ENCODE data around the gene ADAMTSL4.

Gene ADAMTSL4

GRCh38 chr1:150557065-150557600 is 7.9 kb downstream of the ADAMTSL4 start:
- TF ChIP-seq CTCF (conservative IDR thresholded peaks at IDR 0.05), result no peak
- no peak overlapping the region for H3K27ac ChIP-seq

DNA sequence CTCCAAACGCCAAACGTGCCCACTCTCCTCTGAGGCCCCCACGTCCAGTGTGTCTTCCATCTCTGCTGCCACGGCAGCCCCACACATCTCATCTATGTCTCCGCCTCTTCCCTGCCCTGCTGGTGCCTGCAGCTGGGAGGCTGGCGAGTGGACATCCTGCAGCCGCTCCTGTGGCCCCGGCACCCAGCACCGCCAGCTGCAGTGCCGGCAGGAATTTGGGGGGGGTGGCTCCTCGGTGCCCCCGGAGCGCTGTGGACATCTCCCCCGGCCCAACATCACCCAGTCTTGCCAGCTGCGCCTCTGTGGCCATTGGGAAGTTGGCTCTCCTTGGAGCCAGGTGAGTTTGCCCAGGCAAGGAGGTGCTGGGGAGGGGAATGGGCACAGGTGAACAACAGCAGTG is 8.6 kb downstream of the ADAMTSL4 start:
- no peak overlapping the region for H3K27ac ChIP-seq
- TF ChIP-seq CTCF (conservative IDR thresholded peaks at IDR 0.05), result no peak

DNA sequence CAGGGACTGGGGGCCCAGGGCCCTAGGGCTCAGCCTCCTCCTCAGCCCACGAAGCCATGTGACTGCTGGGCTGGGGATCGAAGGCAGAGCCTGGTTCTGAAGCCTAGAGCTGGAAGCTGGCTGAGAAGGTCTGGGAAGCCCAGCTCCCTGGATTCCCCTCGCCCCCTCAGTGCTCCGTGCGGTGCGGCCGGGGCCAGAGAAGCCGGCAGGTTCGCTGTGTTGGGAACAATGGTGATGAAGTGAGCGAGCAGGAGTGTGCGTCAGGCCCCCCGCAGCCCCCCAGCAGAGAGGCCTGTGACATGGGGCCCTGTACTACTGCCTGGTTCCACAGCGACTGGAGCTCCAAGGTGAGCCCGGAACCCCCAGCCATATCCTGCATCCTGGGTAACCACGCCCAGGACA is 9.1 kb downstream of the ADAMTSL4 start:
- no peak for TF ChIP-seq CTCF (conservative IDR thresholded peaks at IDR 0.05)
- H3K27ac ChIP-seq, result no peak overlapping the region

- no peak for TF ChIP-seq CTCF (conservative IDR thresholded peaks at IDR 0.05)
- H3K27ac ChIP-seq, result no peak overlapping the region; the same call in 1 of the 2 replicates
Observed at GRCh38 chr1:150558761-150559655, 9.8 kb downstream of the ADAMTSL4 start.

DNA sequence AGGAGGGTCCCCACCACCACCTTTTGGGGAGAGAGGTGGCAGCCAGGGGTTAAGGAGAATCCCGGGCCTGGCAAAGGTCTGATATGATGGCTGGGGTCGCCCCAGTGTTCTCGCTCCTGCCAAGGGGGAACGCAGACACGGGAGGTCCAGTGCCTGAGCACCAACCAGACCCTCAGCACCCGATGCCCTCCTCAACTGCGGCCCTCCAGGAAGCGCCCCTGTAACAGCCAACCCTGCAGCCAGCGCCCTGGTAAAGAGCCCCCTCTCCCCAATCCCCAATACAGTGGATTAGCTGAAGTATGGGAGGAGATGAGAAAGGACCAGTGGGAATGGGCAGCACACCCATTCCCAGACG is 10.4 kb downstream of the ADAMTSL4 start:
- peak overlapping the region; percentile 100; the same call in 1 of the 2 replicates for H3K27ac ChIP-seq
- TF ChIP-seq CTCF (conservative IDR thresholded peaks at IDR 0.05), result no peak

GRCh38 chr1:150560011-150560438 is 10.8 kb downstream of the ADAMTSL4 start:
- H3K27ac ChIP-seq, result peak overlapping the region; percentile 100
- TF ChIP-seq CTCF (conservative IDR thresholded peaks at IDR 0.05), result peak; percentile 91

DNA sequence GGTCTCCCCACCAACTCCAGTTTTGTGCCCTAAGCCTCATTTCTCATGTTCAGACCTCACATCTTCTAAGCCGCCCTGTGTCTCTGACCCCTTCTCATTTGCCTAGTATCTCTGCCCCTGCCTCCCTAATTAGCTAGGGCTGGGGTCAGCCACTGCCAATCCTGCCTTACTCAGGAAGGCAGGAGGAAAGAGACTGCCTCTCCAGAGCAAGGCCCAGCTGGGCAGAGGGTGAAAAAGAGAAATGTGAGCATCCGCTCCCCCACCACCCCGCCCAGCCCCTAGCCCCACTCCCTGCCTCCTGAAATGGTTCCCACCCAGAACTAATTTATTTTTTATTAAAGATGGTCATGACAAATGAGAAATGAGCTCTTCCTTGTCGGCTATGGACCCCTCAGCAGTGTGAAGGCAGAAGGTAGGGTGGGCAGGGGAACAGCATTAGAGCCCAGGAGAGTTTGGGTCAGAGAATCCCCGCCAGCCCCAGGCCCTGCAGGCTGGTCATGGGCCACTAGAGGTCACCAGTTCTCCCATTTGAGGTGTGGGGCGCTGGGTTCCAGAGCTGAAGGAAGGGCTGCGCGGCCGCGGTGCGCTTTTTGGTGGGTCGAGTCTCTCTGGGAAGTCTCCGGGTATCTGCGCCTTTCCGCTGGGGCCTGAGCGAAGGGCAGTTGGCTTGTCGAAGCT is 11.5 kb downstream of the ADAMTSL4 start:
- peak; percentile 96 for TF ChIP-seq CTCF (conservative IDR thresholded peaks at IDR 0.05)
- H3K27ac ChIP-seq, result peak overlapping the region; percentile 100

Data from VCaP (cell line).